Naive thymus-derived CD4-positive, alpha-beta T cell (primary cell): ENCODE measurements around the gene ZDHHC14. TPM values are rescaled to one million over a fixed set of nuclear protein-coding genes. Genes with fewer than 3 reads are reported as not detected.

Experiments
- ATAC-seq: fragments of 150-1000 bp; cut with Tn5 transposase; 2 replicates; pipeline ENCODE4 v1.10.0; 2021; ENCODE audit warnings: mild to moderate bottlenecking, moderate library complexity
- CTCF ChIA-PET: fragments of 350-600 bp; sonication (Branson Sonifier 250); formaldehyde crosslinking; loops from one replicate; lab custom pipeline; 2021; ENCODE audit warnings: antibody characterized with exemption; lab: Charles Lee
- POLR2A ChIA-PET: fragments of 350-600 bp; sonication (Branson Sonifier 250); formaldehyde crosslinking; loops from one replicate; lab custom pipeline; 2021; ENCODE audit warnings: antibody characterized with exemption, inconsistent platforms; lab: Charles Lee
- DNase-seq, 9 donors: peaks; one replicate each; pipeline versions ENCODE4 v3.0.0 to v3.0.0-alpha.2; 2020 to 2022; ENCODE audit warnings: mixed read lengths in 1 of 9
- H3K27ac ChIP-seq: one replicate; pipeline ENCODE4 v1.7.0; 2013; ENCODE audit warnings: mild to moderate bottlenecking, low read depth, low read length, moderate library complexity
- H3K27me3 ChIP-seq, 2 donors: one replicate each; pipeline ENCODE4 v1.7.0; 2013; ENCODE audit warnings: low read length in 2 of 2, mild to moderate bottlenecking in 2 of 2, moderate library complexity in 2 of 2; ENCODE audit not compliant: control insufficient read depth in 2 of 2, insufficient read depth in 2 of 2
- H3K36me3 ChIP-seq, 3 experiments: 1 replicate in 2 of 3; 2 replicates in 1 of 3; pipeline ENCODE4 v1.7.0; 2013; ENCODE audit warnings: low read length in 3 of 3, mild to moderate bottlenecking in 3 of 3, moderate library complexity in 1 of 3; ENCODE audit not compliant: insufficient read depth in 3 of 3, control insufficient read depth in 2 of 3
- H3K4me1 ChIP-seq, 2 donors: one replicate each; pipeline ENCODE4 v1.7.0; 2013; ENCODE audit warnings: low read length in 2 of 2, mild to moderate bottlenecking in 2 of 2, moderate library complexity in 1 of 2; ENCODE audit not compliant: control insufficient read depth in 2 of 2, insufficient read depth in 2 of 2
- H3K4me3 ChIP-seq: 2 replicates; pipeline ENCODE4 v1.7.0; 2013; ENCODE audit warnings: mild to moderate bottlenecking, low read length
- H3K9me3 ChIP-seq, 3 experiments: 1 replicate in 2 of 3; 2 replicates in 1 of 3; pipeline ENCODE4 v1.7.0; 2013; ENCODE audit warnings: low read length in 3 of 3; ENCODE audit not compliant: control insufficient read depth in 2 of 3
- H3K27ac Mint-ChIP-seq, 9 donors: one replicate each; pipeline ENCODE4 v1.8.0; 2020 to 2022; ENCODE audit warnings: mixed read lengths in 9 of 9, mild to moderate bottlenecking in 8 of 9, moderate library complexity in 5 of 9, inconsistent platforms in 2 of 9
- H3K27me3 Mint-ChIP-seq, 5 donors: one replicate each; pipeline ENCODE4 v1.8.0; 2021 to 2022; ENCODE audit warnings: mixed read lengths in 5 of 5, mild to moderate bottlenecking in 1 of 5
- H3K36me3 Mint-ChIP-seq, 5 donors: one replicate each; pipeline ENCODE4 v1.8.0; 2020 to 2022; ENCODE audit warnings: mixed read lengths in 5 of 5, mild to moderate bottlenecking in 3 of 5, inconsistent platforms in 1 of 5
- H3K4me1 Mint-ChIP-seq, 7 donors: one replicate each; pipeline ENCODE4 v1.8.0; 2020 to 2022; ENCODE audit warnings: mixed read lengths in 7 of 7, mild to moderate bottlenecking in 3 of 7, inconsistent platforms in 1 of 7
- H3K4me3 Mint-ChIP-seq, 10 donors: one replicate each; pipeline ENCODE4 v1.8.0; 2020 to 2022; ENCODE audit warnings: mild to moderate bottlenecking in 10 of 10, mixed read lengths in 10 of 10, moderate library complexity in 6 of 10, inconsistent platforms in 2 of 10
- H3K9me3 Mint-ChIP-seq, 11 donors: one replicate each; pipeline ENCODE4 v1.8.0; 2020 to 2022; ENCODE audit warnings: mixed read lengths in 11 of 11, mild to moderate bottlenecking in 4 of 11, inconsistent platforms in 1 of 11, moderate library complexity in 1 of 11
- intact Hi-C, 2 donors: fragments of 100-400 bp; cut with micrococcal nuclease; formaldehyde crosslinking; loops; one replicate each; pipeline ENCODE4 v1.15.1; 2023
- polyA plus RNA-seq, 2 donors: library from polyadenylated mRNA; unstranded; fragments of 300-500 nt; fragmentation: Illumina TruSeq; gene quantifications; one replicate each; pipeline ENCODE4 v1.2.3, GENCODE V29; 2021
- total RNA-seq, 6 experiments: library from RNA in 5 of 6; stranded (reverse) in 5 of 6; gene quantifications; 1 replicate in 5 of 6; 2 replicates in 1 of 6; pipeline ENCODE4 v1.2.3 and lab custom pipeline; 2021 to 2026

ZDHHC14 gene
- total and polyA plus RNA-seq, 7 experiments from 2014 or later = 0.13 to 18.2 (median 0.95) TPM

- H3K27me3 Mint-ChIP-seq = peaks cover 5 to 8% (median 7%) of the 10 kb centered on the region in 5 donors
- ChIA-PET POLR2A (no interaction called here), CTCF (no interaction called here)
- peaks cover 0 to 19% (median 0%) of the 10 kb centered on the region in 5 donors for H3K36me3 Mint-ChIP-seq
- intact Hi-C loops = no loop called here
- H3K27ac Mint-ChIP-seq = peak overlapping the region in 2 of 9 donors; percentile 29 to 59
- peaks cover 0 to 4% (median 0%) of the 10 kb centered on the region in 11 donors for H3K9me3 Mint-ChIP-seq
- peaks cover 20 to 43% (median 24%) of the 10 kb centered on the region in 7 donors for H3K4me1 Mint-ChIP-seq
- H3K9me3 ChIP-seq = no peaks in the 10 kb centered on the region
- ATAC-seq (no peak), DNase-seq (no peak)
- H3K4me1 ChIP-seq = peaks cover 14% of the 10 kb centered on the region in 2 donors
- no peak overlapping the region for H3K27ac ChIP-seq
- no peaks in the 10 kb centered on the region for H3K36me3 ChIP-seq
- no peaks in the 10 kb centered on the region for H3K27me3 ChIP-seq
- no peak overlapping the region for H3K4me3 ChIP-seq
- no peak overlapping the region for H3K4me3 Mint-ChIP-seq
These were observed 107.1 kb downstream of the ZDHHC14 start for GRCh38 chr6:157488058-157488457.

GRCh38 chr6:157488716-157489118, 107.7 kb downstream of the ZDHHC14 start:
- Histone ChIP-seq H3K4me3 (no peak overlapping the region), H3K36me3 (no peaks in the 10 kb centered on the region), H3K27ac (no peak overlapping the region), H3K9me3 (no peaks in the 10 kb centered on the region), H3K4me1 (peaks cover 14% of the 10 kb centered on the region in 2 donors), H3K27me3 (no peaks in the 10 kb centered on the region)
- intact Hi-C loops = no loop called here
- DNase-seq (no peak), ATAC-seq (no peak)
- ChIA-PET POLR2A (no interaction called here), CTCF (no interaction called here)
- Mint-ChIP-seq H3K27me3 (peaks cover 5 to 8% (median 7%) of the 10 kb centered on the region in 5 donors), H3K4me1 (peaks cover 20 to 43% (median 24%) of the 10 kb centered on the region in 7 donors), H3K36me3 (peaks cover 0 to 18% (median 0%) of the 10 kb centered on the region in 5 donors), H3K9me3 (peaks cover 0 to 4% (median 0%) of the 10 kb centered on the region in 11 donors), H3K4me3 (no peak overlapping the region), H3K27ac (no peak overlapping the region)

DNA sequence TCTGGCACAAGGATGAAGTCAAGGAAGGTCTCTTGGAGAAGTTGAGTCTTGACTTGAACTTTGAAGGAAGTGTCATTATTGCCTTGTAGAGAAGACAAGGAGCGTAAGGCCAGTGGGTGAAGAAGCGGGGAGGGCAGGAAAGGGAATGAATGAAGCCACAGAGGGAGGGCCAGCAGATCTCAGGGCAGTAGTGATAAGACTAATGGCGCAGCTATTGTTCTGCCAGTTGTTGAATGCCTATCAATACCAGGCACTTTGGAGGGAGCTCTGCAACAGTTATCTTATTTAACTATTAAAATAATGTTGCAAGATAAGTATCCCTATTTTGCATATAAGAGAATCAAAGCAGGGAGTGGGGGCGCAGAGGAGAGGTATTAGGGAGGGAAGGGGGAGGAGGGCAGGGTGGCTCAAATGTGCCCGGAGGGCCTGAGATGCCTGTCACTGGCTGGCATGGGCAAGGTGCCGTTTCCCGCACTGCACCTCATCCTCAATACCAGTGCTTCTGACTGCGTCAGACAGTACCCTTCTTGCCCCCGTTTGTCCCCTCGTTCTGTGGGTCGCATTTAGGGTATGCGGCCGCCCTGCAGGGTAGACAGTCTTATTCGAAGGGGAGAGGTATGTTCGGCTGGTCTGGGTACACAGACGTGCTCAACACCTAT, 109.8 kb downstream of the ZDHHC14 start:
- no peaks in the 10 kb centered on the region for H3K36me3 ChIP-seq
- ATAC-seq (no peak), DNase-seq (no peak)
- Mint-ChIP-seq H3K4me1 (peaks cover 20 to 47% (median 24%) of the 10 kb centered on the region in 7 donors), H3K27ac (peak overlapping the region in 1 of 9 donors; percentile 58), H3K4me3 (no peak overlapping the region), H3K27me3 (peaks cover 5 to 8% (median 7%) of the 10 kb centered on the region in 5 donors), H3K36me3 (peaks cover 0 to 21% (median 0%) of the 10 kb centered on the region in 5 donors), H3K9me3 (peaks cover 0 to 4% (median 2%) of the 10 kb centered on the region in 11 donors)
- no peaks in the 10 kb centered on the region for H3K27me3 ChIP-seq
- POLR2A ChIA-PET = no interaction called here
- peaks cover 14% of the 10 kb centered on the region in 2 donors for H3K4me1 ChIP-seq
- intact Hi-C loops = no loop called here
- no peaks in the 10 kb centered on the region for H3K9me3 ChIP-seq
- CTCF ChIA-PET = no interaction called here
- H3K27ac ChIP-seq = no peak overlapping the region
- H3K4me3 ChIP-seq = no peak overlapping the region

DNA sequence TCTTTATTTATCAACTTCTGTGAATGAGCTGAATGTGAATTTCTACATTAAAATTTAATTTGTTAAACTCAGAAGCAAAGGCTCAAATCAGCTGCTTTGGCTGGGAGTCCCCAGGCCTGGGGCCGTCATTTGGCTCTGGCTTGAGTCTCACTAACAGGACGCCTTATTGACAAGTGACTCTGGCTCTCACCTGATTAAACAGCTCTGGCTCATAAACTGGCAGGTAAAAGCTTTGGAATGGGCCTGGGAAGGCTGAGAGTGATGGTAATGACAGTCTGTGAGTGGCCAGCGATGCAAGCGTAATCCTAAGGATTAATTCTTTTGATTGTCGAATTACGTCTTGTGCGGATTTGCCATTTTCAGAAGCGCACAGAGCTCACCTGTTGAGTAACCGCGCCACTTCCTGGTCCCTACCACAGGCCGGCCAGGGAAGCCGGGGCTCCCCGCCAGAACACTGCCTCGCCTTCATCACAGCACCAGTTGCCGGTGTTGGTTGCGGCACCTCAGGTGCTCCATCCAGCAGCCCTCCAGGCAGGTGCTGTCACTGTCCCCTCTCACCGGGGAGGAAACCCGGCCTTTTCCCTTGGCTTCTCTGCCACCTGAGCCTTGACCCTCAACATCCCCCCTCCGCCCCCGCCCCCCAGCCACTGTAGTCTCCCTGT, 110.7 kb downstream of the ZDHHC14 start:
- CTCF ChIA-PET = no interaction called here
- intact Hi-C loops = no loop called here
- H3K27ac Mint-ChIP-seq = peak overlapping the region in 1 of 9 donors; percentile 11

DNA sequence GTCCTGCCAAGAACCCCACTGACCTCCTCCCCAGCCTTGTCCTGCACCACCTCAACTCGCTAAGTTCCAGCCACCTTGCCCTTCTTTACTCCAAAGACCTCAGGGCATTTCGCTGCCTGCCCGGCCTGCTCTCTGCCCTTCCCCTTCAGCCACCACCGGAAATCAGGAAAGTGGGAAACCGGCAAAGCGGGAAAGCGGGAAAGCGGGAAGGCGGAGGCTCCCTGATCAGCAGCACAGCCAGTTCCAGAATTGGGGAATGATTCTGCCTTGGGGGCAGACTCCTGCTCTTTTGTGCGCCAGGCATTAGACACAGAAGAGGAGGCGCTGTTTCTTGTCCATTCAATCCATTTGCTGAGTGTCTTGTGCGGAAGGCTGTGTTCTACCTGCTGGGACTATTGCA, 111.3 kb downstream of the ZDHHC14 start:
- Mint-ChIP-seq H3K4me1 (peaks cover 10 to 37% (median 13%) of the 10 kb centered on the region in 7 donors), H3K36me3 (peaks cover 0 to 30% (median 4%) of the 10 kb centered on the region in 5 donors), H3K4me3 (no peak overlapping the region), H3K9me3 (peaks cover 0 to 10% (median 3%) of the 10 kb centered on the region in 11 donors), H3K27me3 (peaks cover 5 to 8% (median 7%) of the 10 kb centered on the region in 5 donors), H3K27ac (no peak overlapping the region)
- Histone ChIP-seq H3K9me3 (no peaks in the 10 kb centered on the region), H3K27ac (no peak overlapping the region), H3K4me1 (peaks cover 1 to 3% of the 10 kb centered on the region in 2 donors), H3K36me3 (no peaks in the 10 kb centered on the region), H3K27me3 (no peaks in the 10 kb centered on the region), H3K4me3 (no peak overlapping the region)
- POLR2A ChIA-PET = no interaction called here
- CTCF ChIA-PET = no interaction called here
- DNase-seq (no peak), ATAC-seq (no peak)
- intact Hi-C loops = no loop called here

More for the DNA sequence above, 110.7 kb downstream of the ZDHHC14 start:
- no peaks in the 10 kb centered on the region for H3K36me3 ChIP-seq
- DNase-seq = no peak
- no peak overlapping the region for H3K27ac ChIP-seq
- peaks cover 0 to 7% (median 3%) of the 10 kb centered on the region in 11 donors for H3K9me3 Mint-ChIP-seq
- no peaks in the 10 kb centered on the region for H3K9me3 ChIP-seq
- no peak for ATAC-seq
- POLR2A ChIA-PET = no interaction called here
- peaks cover 0 to 25% (median 4%) of the 10 kb centered on the region in 5 donors for H3K36me3 Mint-ChIP-seq
- H3K4me1 Mint-ChIP-seq = peaks cover 13 to 39% (median 18%) of the 10 kb centered on the region in 7 donors
- no peak overlapping the region for H3K4me3 Mint-ChIP-seq
- no peaks in the 10 kb centered on the region for H3K27me3 ChIP-seq
- peaks cover 5 to 8% (median 7%) of the 10 kb centered on the region in 5 donors for H3K27me3 Mint-ChIP-seq
- peaks cover 7 to 8% of the 10 kb centered on the region in 2 donors for H3K4me1 ChIP-seq
- no peak overlapping the region for H3K4me3 ChIP-seq

GRCh38 chr6:157492741-157493140, 111.8 kb downstream of the ZDHHC14 start:
- no peaks in the 10 kb centered on the region for H3K36me3 ChIP-seq
- Mint-ChIP-seq H3K9me3 (peaks cover 0 to 10% (median 3%) of the 10 kb centered on the region in 11 donors), H3K36me3 (peaks cover 0 to 34% (median 4%) of the 10 kb centered on the region in 5 donors), H3K27ac (peak overlapping the region in 2 of 9 donors; percentile 53 to 61), H3K4me1 (peaks cover 7 to 32% (median 12%) of the 10 kb centered on the region in 7 donors), H3K4me3 (no peak overlapping the region), H3K27me3 (peaks cover 6 to 8% (median 8%) of the 10 kb centered on the region in 5 donors)
- H3K4me3 ChIP-seq = no peak overlapping the region
- H3K27ac ChIP-seq = no peak overlapping the region
- no peak for ATAC-seq
- no peaks in the 10 kb centered on the region for H3K27me3 ChIP-seq
- intact Hi-C loops = no loop called here
- no peak for DNase-seq
- ChIA-PET POLR2A (no interaction called here), CTCF (no interaction called here)
- no peaks in the 10 kb centered on the region for H3K4me1 ChIP-seq
- no peaks in the 10 kb centered on the region for H3K9me3 ChIP-seq
